Pancreas (tissue), 10 donors: ENCODE results near the gene CHMP2A. TPM values are rescaled to one million over a fixed set of nuclear protein-coding genes. Genes with fewer than 3 reads are reported as not detected.
"Not testable (repeated sequence)": the region's sequence is repeated elsewhere in the genome, so short reads cannot be mapped to it uniquely, and the experiment has no call there.

ENCODE experiments used
- ATAC-seq, 4 donors: fragments of 200-7000 bp; cut with Tn5 transposase; one replicate each; pipeline versions ENCODE4 v1.8.0 to v1.9.1; 2020; ENCODE audit warnings: mild to moderate bottlenecking in 4 of 4, moderate library complexity in 4 of 4
- DNase-seq, 6 donors: peaks; one replicate each; pipeline ENCODE4 v3.0.0-alpha.2; 2020
- FAIRE-seq: peaks from 2 replicates; lab custom pipeline; 2012; peaks lifted over from hg19 to GRCh38; lab: Jason Lieb, UNC
- H3K27ac ChIP-seq, 4 donors: fragments of 200-600 bp; sonication (generic); 1 replicate in 3 of 4; 2 replicates in 1 of 4; pipeline versions ENCODE4 v1.5.0 to v1.8.0; 2020
- H3K27me3 ChIP-seq, 4 donors: fragments of 200-600 bp; one replicate each; pipeline ENCODE4 v1.8.0; 2021
- H3K36me3 ChIP-seq, 3 donors: fragments of 200-600 bp; sonication (generic) in 1 of 3; one replicate each; pipeline versions ENCODE4 v1.5.0 to v1.8.0; 2020 to 2021
- H3K4me1 ChIP-seq, 3 donors: fragments of 200-600 bp; one replicate each; pipeline ENCODE4 v1.8.0; 2021
- H3K4me3 ChIP-seq, 4 donors: fragments of 200-600 bp; sonication (generic) in 2 of 4; one replicate each; pipeline versions ENCODE4 v1.5.0 to v1.8.0; 2020 to 2021
- H3K9me3 ChIP-seq, 4 donors: fragments of 200-600 bp; one replicate each; pipeline ENCODE4 v1.8.0; 2021
- WGBS, 2 donors: extraction: QIAGEN DNeasy Blood & Tissue Kit; methylation state at CpG; one replicate each; pipeline ENCODE4 v1.1.7; 2013; 5-methylcytosine and 5-hydroxymethylcytosine counted together
- intact Hi-C, 3 donors: fragments of 100-400 bp; cut with DNase I; formaldehyde crosslinking; loops; one replicate each; pipeline versions ENCODE4 v1.11.1 to v1.14.2; 2022
- polyA plus RNA-seq, 2 donors: library from polyadenylated mRNA; stranded (reverse); fragments of 200-250 nt; gene quantifications; one replicate each; pipeline ENCODE4 v1.2.3, GENCODE V29; 2013
- total RNA-seq, 6 donors: library from RNA; stranded (reverse); fragmentation: NEBNext Ultra II Directional in 4 of 6; extraction: Animal tissue kit (Norgen Biotek cat#: 25700) in 4 of 6; gene quantifications; one replicate each; pipeline versions ENCODE4 v1.2.1 to v1.2.4, GENCODE V29; 2021 to 2023
- TF ChIP-seq, protein P1 (sequence below), 4 donors: fragments of 200-600 bp; sonication (generic) in 3 of 4; IDR thresholded peaks; one replicate each; pipeline versions ENCODE4 v1.5.0 to v1.8.0; 2021; ENCODE audit warnings: antibody characterized with exemption in 4 of 4
- donor health status: healthy with polysubstance abuse.
- donor health status: DM: no; HTN: no; CAD: no; lungs with moderate emphysema.
- donor health status: DM: no; HTN: no; CAD: no.
- donor health status: control.
- donor health status: control.
- donor health status: Bipolar disorder and iron deficiency.
- donor health status: DM: yes; HTN: yes; CAD: no.
- donor health status: DM: no; HTN: no; CAD: no.
- donor health status: DM: no; HTN: no; CAD: no.
- donor health status: DM: yes; HTN: yes; CAD: no.

Gene CHMP2A
- total and polyA plus RNA-seq, 8 donors = 45.8 to 118 (median 60.0) TPM

- FAIRE-seq (no peak), ATAC-seq (no peak), DNase-seq (no peak)
- H3K27ac ChIP-seq = no peak overlapping the region
- H3K27me3 ChIP-seq = no peaks in the 10 kb centered on the region
- no peaks in the 10 kb centered on the region for H3K9me3 ChIP-seq
- 0 to 3% methylated on average over 1 of the region's 1 CpG for WGBS, 2 donors
- intact Hi-C loops = no loop called here
- H3K36me3 ChIP-seq = peaks cover 11 to 41% (median 29%) of the 10 kb centered on the region in 3 donors
- H3K4me1 ChIP-seq = peaks cover 0 to 13% (median 8%) of the 10 kb centered on the region in 3 donors
- H3K4me3 ChIP-seq = peak overlapping the region; percentile 80 to 93 (median 84)
- TF ChIP-seq, protein P1, sequence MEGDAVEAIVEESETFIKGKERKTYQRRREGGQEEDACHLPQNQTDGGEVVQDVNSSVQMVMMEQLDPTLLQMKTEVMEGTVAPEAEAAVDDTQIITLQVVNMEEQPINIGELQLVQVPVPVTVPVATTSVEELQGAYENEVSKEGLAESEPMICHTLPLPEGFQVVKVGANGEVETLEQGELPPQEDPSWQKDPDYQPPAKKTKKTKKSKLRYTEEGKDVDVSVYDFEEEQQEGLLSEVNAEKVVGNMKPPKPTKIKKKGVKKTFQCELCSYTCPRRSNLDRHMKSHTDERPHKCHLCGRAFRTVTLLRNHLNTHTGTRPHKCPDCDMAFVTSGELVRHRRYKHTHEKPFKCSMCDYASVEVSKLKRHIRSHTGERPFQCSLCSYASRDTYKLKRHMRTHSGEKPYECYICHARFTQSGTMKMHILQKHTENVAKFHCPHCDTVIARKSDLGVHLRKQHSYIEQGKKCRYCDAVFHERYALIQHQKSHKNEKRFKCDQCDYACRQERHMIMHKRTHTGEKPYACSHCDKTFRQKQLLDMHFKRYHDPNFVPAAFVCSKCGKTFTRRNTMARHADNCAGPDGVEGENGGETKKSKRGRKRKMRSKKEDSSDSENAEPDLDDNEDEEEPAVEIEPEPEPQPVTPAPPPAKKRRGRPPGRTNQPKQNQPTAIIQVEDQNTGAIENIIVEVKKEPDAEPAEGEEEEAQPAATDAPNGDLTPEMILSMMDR (IDR thresholded peaks at IDR 0.05) = no peak
Observed at GRCh38 chr19:58546019-58546530, 8.8 kb downstream of the CHMP2A start.

- ATAC-seq = no peak
- Histone ChIP-seq H3K9me3 (no peaks in the 10 kb centered on the region), H3K4me1 (peaks cover 0 to 13% (median 8%) of the 10 kb centered on the region in 3 donors), H3K27me3 (no peaks in the 10 kb centered on the region), H3K27ac (peak overlapping the region in 1 of 4 donors; percentile 12), H3K4me3 (peak overlapping the region; percentile 80 to 93 (median 84)), H3K36me3 (peaks cover 8 to 34% (median 29%) of the 10 kb centered on the region in 3 donors)
- DNase-seq = peak in 1 of 6 donors; percentile 21
- WGBS, 2 donors = 4 to 6% methylated on average over 21 of the region's 21 CpGs
- intact Hi-C loops = no loop called here
- TF ChIP-seq, protein P1 (IDR thresholded peaks at IDR 0.05) = no peak
- FAIRE-seq = no peak
Observed at GRCh38 chr19:58545286-58546018, 9.5 kb downstream of the CHMP2A start.

GRCh38 chr19:58544591-58545285 lies 10.2 kb downstream of the CHMP2A start:
- TF ChIP-seq, protein P1 (IDR thresholded peaks at IDR 0.05) = no peak
- 0% methylated on average over 50 to 91 of the region's 92 CpGs for WGBS, 2 donors
- ATAC-seq (peak; percentile 6 to 53 (median 16)), DNase-seq (peak in 4 of 6 donors; percentile 62 to 89 (median 75)), FAIRE-seq (no peak)
- H3K36me3 ChIP-seq = peaks cover 7 to 27% (median 23%) of the 10 kb centered on the region in 3 donors
- H3K27me3 ChIP-seq = no peaks in the 10 kb centered on the region
- H3K4me3 ChIP-seq = peak overlapping the region; percentile 80 to 93 (median 84)
- H3K9me3 ChIP-seq = no peaks in the 10 kb centered on the region
- intact Hi-C loops = no loop called here
- peaks cover 0 to 13% (median 8%) of the 10 kb centered on the region in 3 donors for H3K4me1 ChIP-seq
- peak overlapping the region; percentile 90 to 99 (median 94) for H3K27ac ChIP-seq

DNA sequence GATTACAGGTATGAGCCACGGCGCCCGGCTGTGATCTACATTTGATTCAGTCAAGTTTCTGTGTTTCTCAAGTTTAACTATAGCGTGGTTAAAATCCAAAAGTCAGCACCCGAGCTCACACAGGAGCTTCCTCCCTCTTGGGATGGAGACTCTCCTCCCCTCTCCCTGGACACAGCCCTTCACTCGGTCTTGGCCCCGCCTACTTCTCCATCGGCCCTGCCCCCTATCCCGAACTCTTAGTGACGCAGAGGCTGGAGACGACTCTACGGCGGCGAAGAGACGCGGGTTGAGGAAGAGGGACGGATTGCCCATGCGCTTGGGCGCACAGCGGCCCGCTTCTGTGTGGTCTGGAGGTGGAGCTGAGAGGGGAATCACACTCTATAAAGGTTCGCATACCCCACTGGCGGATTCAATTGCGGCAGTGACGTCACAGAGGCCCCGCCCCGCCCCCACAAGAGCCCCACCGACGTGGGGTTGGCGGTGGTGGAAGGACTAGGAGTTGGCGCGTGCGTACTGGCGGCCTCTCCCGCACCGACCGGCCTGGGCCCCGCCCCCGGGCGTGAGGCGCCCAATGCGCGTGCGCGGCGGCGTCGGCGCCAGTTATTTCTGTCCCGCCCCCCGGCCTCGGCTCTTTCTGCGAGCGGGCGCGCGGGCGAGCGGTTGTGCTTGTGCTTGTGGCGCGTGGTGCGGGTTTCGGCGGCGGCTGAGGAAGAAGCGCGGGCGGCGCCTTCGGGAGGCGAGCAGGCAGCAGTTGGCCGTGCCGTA lies 10.9 kb downstream of the CHMP2A start, which contains the start of gene TRIM28:
TSS of gene TRIM28 (plus strand) at position 239 of the 765 bp plus-strand sequence. CDS start 694 bp downstream, outside the sequence.
- peak; percentile 96 to 100 (median 98) for DNase-seq
- no peaks in the 10 kb centered on the region for H3K27me3 ChIP-seq
- ATAC-seq = peak; percentile 92 to 98 (median 95)
- peaks cover 0 to 13% (median 8%) of the 10 kb centered on the region in 3 donors for H3K4me1 ChIP-seq
- intact Hi-C loops = no loop called here
- TF ChIP-seq, protein P1 (IDR thresholded peaks at IDR 0.05) = no peak
- peaks cover 1 to 20% (median 16%) of the 10 kb centered on the region in 3 donors for H3K36me3 ChIP-seq
- FAIRE-seq = peak; percentile 49
- WGBS, 2 donors = 0 to 1% methylated on average over 58 to 73 of the region's 73 CpGs
- H3K27ac ChIP-seq = peak within 1 kb of the TSS; percentile 90 to 99 (median 94)
- peak within 1 kb of the TSS; percentile 80 to 93 (median 84) for H3K4me3 ChIP-seq
- H3K9me3 ChIP-seq = no peaks in the 10 kb centered on the region

DNA sequence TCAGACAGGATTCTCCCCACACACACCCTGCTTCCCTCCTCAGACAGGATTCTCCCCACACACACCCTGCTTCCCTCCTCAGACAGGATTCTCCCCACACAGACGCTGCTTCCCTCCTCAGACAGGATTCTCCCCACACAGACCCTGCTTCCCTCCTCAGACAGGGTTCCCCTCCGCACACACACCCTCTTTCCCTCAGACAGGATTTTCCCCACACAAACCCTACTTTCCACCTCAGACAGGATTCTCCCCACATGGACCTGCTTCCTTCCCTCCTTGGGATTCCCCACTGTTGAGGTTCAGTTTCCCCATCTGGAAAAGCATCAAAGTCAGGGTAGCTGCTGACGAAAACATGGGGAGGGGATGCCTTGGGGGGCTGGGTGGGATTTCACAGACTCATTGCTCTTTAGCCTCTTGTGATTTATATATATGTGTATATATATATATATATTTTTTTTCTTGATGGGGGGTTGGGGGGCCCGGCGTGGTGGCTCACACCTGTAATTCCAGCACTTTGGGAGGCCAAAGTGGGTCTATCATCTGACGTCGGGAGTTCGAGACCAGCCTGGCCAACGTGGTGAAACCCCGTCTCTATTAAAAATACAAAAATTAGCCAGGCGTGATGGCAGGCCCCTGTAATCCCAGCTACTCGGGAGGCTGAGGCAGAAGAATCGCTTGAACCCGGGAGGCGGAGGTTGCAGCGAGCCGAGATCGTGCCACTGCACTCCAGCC lies 12.1 kb downstream of the CHMP2A start:
- DNase-seq = peak in 1 of 6 donors; percentile 13
- H3K9me3 ChIP-seq, H3K36me3 ChIP-seq, ATAC-seq, intact Hi-C loops, FAIRE-seq, H3K27me3 ChIP-seq: not testable (repeated sequence)
- Histone ChIP-seq H3K4me3 (peak overlapping the region in 2 of 4 donors; percentile 80 to 93), H3K27ac (peak overlapping the region in 3 of 4 donors; percentile 90 to 99 (median 97)), H3K4me1 (peaks cover 0 to 15% (median 8%) of the 10 kb centered on the region in 3 donors)
- WGBS, 2 donors = 69 to 74% methylated on average over 18 of the region's 18 CpGs

DNA sequence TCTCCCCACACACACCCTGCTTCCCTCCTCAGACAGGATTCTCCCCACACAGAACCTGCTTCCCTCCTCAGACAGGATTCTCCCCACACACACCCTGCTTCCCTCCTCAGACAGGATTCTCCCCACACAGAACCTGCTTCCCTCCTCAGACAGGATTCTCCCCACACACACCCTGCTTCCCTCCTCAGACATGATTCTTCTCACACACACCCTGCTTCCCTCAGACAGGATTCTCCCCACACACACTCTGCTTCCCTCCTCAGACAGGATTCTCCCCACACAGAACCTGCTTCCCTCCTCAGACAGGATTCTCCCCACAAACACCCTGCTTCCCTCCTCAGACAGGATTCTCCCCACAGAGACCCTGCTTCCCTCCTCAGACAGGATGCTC lies 15.7 kb downstream of the CHMP2A start:
- H3K4me3 ChIP-seq, H3K27me3 ChIP-seq: not testable (repeated sequence)

More for the DNA sequence above, 15.7 kb downstream of the CHMP2A start:
- H3K4me1 ChIP-seq, ATAC-seq, DNase-seq, H3K27ac ChIP-seq, FAIRE-seq, H3K9me3 ChIP-seq, H3K36me3 ChIP-seq, intact Hi-C loops: not testable (repeated sequence)
